Dendritic cell treated with granulocyte-macrophage colony-stimulating factor and Interleukin-4, amounts not matched to agents 40 ng/mL and 50 ng/mL, for 4 days (primary cell): Measurements from ENCODE around the gene EEIG1.

Source experiments
- H3K27ac Mint-ChIP-seq: one replicate; pipeline ENCODE4 v1.8.0; 2022; ENCODE audit warnings: mild to moderate bottlenecking, mixed read lengths
- H3K27me3 Mint-ChIP-seq: one replicate; pipeline ENCODE4 v1.8.0; 2022; ENCODE audit warnings: mild to moderate bottlenecking, mixed read lengths
- H3K36me3 Mint-ChIP-seq: one replicate; pipeline ENCODE4 v1.8.0; 2022; ENCODE audit warnings: low read depth, mixed read lengths
- H3K4me1 Mint-ChIP-seq: one replicate; pipeline ENCODE4 v1.8.0; 2022; ENCODE audit warnings: low read depth, mixed read lengths
- H3K4me3 Mint-ChIP-seq: one replicate; pipeline ENCODE4 v1.8.0; 2022; ENCODE audit warnings: mild to moderate bottlenecking, moderate library complexity, mixed read lengths
- H3K9me3 Mint-ChIP-seq: one replicate; pipeline ENCODE4 v1.8.0; 2022; ENCODE audit warnings: mixed read lengths
- intact Hi-C: fragments of 100-400 bp; cut with micrococcal nuclease; formaldehyde crosslinking; loops from one replicate; pipeline ENCODE4 v1.15.0; 2022

Gene EEIG1

DNA sequence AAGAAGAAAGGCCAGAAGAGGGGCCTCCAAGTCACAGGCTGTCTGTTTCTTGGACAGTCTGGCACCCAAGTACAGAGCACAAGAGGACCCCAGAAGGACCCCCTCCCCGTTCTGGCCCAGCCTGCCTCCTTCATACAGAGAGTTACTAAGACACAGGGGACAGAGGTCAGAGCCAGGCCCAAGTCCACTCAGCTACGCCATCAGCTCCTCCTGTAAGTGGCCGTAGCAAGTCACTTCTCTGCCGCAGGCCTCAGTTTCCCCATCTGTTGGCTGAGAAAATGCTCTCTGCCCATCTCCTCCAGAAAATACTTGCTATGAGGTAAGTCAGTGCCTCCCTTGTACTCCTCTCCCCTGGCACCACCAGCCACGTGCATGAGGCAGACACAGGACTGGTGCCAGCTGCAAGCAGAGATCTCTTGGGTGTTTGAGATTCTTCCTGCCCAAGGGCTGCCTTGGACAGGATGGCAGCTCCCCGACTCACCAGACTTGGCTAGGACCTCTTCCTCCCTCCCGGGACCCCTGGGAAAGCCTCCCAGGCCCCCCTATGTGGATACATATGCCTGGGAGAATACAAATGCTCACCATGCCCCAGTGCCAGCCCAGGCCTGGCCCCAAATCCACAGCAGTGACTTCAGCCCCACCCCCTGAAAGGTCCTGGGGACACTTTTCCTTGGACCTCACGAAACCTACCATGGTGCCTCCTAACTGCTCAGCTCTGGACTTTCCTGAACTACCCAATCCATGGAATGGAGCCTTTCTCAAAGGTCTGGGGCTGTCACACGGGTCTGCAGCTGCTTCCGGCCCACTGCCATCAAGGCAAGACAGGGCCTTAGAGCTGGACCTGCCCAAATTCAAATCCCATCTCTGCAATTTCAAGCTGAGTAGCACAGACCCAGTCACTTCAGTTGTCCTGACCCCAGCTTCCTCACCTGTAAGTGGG, 5.1 kb downstream of the EEIG1 start:
- Mint-ChIP-seq H3K27me3 (peaks cover 36% of the 10 kb centered on the region), H3K4me1 (peaks cover 44% of the 10 kb centered on the region), H3K4me3 (no peak overlapping the region), H3K27ac (no peak overlapping the region), H3K36me3 (peaks cover 5% of the 10 kb centered on the region), H3K9me3 (no peaks in the 10 kb centered on the region)
- intact Hi-C loops, result no loop called here

DNA sequence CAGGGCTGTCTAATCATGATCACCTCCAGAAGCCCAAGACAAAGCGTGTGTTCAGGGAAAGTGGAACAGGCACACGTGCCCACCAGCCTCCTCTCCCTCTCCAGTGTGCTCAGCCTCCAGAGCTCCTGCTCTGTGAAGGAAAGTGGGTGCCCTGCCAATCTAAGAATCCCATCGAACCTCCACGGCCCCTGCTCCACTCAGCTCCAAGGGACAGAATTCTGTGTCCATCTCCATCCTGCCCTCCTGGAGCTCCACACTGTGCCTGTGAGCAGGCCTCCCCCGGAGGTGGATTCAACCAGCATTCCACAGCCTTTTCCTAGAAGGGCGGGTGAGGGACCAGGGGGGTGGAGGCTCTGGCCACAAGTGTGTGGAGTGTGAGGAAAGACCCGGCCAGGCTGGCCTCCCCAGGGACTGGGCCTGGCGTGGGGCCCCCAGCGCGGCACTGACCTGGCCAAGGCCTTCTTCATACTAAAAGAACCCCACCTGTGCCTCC, 6.0 kb downstream of the EEIG1 start:
- intact Hi-C loops, result no loop called here
- H3K36me3 Mint-ChIP-seq, result peaks cover under 1% of the 10 kb centered on the region

DNA sequence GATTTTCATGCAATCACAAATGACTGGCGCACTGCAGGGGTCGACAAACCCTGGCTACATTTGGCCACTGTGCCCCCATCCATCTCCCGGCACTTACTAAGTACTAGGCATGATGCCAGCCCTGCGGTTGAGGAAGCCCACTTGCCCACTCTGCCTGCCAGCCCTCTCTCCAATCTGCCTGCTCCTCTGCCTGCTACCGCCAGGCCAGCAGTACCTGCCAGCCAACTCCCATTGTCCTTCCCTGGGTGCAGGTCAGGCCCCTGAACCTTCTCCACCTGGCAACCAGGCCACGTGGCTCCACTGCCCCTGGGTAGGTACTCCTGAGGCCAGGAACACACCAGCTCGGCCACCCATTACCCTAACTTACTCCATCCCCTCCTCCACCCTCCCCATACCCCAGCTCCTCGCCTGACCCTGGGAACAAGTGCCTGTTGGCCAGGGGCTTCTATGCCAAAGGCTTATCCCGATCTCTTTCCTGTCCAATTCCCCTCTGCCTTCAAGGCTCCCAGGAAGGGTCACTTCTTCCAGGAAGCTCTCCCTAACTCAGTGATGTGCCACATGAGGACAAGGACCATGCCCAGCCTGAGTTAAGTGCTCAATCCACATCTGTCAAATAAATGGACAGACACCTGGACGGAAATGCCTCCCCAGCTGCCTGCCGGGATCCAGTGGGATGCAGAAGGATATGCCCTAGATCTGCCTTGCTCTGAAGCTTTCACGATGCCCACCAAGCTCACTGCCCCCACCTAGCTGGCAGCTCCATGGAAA, 6.6 kb downstream of the EEIG1 start:
- Mint-ChIP-seq H3K4me1 (peaks cover 34% of the 10 kb centered on the region), H3K36me3 (no peaks in the 10 kb centered on the region), H3K27ac (no peak overlapping the region), H3K27me3 (peaks cover 29% of the 10 kb centered on the region), H3K9me3 (no peaks in the 10 kb centered on the region), H3K4me3 (no peak overlapping the region)
- intact Hi-C loops, result no loop called here

More for the DNA sequence above, 6.0 kb downstream of the EEIG1 start:
- Mint-ChIP-seq H3K27ac (no peak overlapping the region), H3K27me3 (peaks cover 35% of the 10 kb centered on the region), H3K4me1 (peaks cover 40% of the 10 kb centered on the region), H3K9me3 (no peaks in the 10 kb centered on the region), H3K4me3 (no peak overlapping the region)

DNA sequence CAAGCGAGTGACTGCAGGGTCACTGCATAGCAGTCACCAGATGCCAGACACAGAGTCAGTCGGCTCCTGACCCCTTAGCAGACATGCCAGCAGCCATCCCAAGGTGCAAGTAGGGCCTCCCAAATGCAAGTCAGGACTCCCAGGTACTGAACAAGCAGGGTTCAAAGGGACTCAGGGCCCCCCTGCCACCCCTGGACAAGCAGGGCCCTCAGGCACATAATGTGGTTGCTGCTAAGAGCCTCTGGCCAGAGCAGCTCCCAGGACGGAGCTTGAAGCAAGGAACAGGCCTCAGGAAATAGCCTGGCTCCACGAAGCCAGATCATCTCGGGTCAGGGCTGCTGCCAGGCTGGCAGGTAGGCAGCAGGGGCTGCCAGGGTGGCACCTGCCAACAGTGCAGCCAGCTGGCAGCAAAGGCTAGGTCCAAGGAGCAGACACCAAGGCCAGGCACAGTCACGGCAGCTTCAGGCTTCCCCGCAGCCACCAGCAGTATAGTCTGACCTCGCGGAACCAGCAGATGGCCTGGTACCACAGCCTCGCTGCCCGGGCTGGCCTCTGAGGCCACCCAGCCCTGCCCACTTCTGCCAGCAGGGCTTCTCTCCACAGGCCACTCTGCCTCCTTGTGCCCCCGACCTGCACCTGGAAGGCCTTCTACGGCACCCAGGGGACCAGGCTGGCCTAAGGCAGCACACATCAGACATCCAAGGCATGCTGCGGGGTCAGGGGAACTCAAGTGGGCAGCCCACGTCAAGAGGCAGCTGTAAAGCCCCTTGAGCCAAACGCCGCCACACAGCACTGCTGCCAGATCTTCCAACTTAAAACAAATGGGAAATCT, 7.4 kb downstream of the EEIG1 start:
- Mint-ChIP-seq H3K27ac (no peak overlapping the region), H3K9me3 (no peaks in the 10 kb centered on the region), H3K4me1 (peaks cover 36% of the 10 kb centered on the region), H3K36me3 (no peaks in the 10 kb centered on the region), H3K27me3 (peaks cover 30% of the 10 kb centered on the region), H3K4me3 (no peak overlapping the region)
- intact Hi-C loops, result no loop called here

DNA sequence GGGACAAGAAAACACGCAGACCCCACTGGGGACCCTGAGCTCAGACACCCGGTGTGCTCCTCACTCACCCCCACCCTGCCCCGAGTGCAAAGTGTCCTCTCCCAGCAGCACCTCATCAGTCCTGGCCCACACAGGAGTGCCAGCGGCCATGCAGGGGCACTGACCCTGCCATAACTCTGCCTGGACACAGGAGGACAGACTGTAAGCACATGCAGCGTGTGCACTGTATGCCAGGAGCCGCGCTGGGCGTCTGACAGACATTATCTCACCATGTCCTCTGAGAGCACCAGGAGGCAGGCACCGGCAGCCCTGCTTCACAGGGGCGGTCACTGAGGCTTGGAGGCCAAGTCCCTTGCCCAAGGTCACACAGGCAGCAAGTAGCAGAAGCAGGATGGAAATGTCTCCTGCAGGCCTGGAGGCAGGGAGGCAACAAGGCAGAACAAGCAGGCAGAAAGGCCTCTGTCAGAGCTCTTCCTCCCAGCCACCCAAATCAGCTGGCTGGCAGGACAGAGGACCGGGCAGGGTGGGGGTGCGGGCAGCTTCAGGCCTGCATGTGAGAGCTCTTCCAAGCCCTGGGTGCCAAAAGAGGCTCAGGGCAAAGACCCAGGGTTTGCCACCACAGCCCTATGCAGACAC, 8.4 kb downstream of the EEIG1 start:
- Mint-ChIP-seq H3K36me3 (no peaks in the 10 kb centered on the region), H3K4me1 (peaks cover 38% of the 10 kb centered on the region), H3K4me3 (peak overlapping the region; percentile 18), H3K9me3 (no peaks in the 10 kb centered on the region), H3K27ac (peak overlapping the region; percentile 62), H3K27me3 (peaks cover 34% of the 10 kb centered on the region)
- intact Hi-C loops, result no loop called here

DNA sequence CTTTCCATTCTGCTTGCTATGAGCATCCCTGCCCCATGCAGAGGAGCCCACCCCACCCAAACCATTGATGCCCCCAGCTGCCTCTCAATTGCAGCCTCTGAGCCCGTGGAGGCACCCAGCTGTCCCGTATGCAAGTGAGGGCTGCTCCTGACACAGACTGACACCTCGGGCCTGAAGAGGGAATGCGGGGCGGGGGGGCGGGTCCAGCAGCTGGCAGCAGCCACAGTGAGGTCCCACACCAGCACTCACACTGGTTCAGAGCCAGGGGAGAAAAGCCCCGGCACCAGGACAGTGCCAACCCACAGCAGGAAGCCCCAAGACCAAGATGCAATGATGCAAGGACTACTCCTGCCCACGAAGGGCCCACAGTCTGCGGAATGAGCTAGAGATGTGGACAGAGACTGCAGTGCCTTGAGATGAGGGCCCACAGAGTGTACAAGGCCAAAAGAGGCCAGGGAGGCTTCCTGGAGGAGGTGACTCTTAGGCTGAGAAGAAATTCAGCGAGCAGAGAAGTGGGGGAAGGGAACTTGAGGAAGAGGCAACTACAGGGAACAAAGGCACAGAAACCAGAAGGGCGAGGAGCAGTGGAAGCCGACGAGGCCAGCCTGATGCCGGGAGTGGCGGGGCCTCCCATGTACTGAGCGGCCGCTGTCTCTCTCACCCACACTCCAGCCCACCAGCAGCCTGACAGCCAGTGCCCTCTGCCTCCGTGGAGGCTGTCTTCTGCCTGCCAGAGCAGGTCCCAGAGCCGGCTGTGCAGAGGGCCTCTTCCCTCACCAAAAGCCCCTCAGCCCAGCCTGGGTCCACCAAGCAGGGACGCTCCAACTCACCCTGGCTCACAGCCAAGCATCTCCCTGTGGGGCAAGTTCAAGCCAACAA, 9.2 kb downstream of the EEIG1 start:
- Mint-ChIP-seq H3K9me3 (no peaks in the 10 kb centered on the region), H3K27me3 (peaks cover 39% of the 10 kb centered on the region), H3K27ac (peak overlapping the region; percentile 62), H3K4me1 (peaks cover 40% of the 10 kb centered on the region), H3K36me3 (no peaks in the 10 kb centered on the region), H3K4me3 (peak overlapping the region; percentile 27)
- intact Hi-C loops, result no loop called here

DNA sequence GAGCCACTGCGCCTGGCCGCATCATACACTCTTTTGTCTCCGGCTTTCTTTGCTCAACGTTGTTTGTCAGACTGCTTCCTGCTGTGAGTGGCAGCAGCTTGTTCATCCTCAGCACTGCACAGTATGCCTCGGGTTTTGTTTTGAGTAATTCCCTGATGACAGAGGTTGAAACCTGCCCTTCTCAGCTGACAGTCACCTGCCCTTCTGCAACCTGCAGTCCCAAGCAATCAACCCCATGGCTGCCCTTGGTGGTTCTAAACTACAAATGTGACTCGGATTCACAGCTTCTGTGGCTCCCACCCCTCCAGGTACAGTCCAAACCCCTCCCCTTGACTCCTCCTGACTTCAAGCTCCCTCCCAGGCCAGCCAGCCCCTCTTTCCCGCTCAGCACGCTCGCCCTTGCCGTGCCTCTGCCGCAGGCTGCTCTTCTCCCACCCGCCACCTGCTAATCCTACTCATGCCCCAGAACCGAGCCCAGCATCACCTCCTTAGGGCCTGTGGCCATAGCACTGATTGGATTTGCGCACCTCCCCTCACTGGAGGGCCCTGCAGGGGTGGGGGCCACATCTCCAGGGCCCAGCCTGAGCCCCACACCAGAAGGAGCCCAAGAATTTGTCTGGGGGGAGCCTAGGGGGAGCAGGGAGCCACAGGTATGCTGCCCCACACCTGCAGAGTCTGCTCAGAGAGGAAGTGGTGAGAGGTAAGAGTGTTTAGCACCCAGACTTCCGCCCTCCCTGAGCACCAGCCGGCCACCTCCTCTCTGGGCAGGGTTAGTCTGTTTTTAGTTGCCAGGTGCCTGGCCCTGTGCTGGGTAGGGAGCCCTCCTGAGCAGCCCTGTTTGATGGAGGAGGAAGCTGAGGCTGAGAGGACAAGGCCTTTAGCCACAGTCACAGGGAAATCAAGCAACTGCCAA, 10.1 kb downstream of the EEIG1 start:
- no peak overlapping the region for H3K4me3 Mint-ChIP-seq
- H3K27me3 Mint-ChIP-seq, result peaks cover 38% of the 10 kb centered on the region
- no peak overlapping the region for H3K27ac Mint-ChIP-seq
- no peaks in the 10 kb centered on the region for H3K36me3 Mint-ChIP-seq
- no peaks in the 10 kb centered on the region for H3K9me3 Mint-ChIP-seq
- peaks cover 49% of the 10 kb centered on the region for H3K4me1 Mint-ChIP-seq
- intact Hi-C loops, result no loop called here

DNA sequence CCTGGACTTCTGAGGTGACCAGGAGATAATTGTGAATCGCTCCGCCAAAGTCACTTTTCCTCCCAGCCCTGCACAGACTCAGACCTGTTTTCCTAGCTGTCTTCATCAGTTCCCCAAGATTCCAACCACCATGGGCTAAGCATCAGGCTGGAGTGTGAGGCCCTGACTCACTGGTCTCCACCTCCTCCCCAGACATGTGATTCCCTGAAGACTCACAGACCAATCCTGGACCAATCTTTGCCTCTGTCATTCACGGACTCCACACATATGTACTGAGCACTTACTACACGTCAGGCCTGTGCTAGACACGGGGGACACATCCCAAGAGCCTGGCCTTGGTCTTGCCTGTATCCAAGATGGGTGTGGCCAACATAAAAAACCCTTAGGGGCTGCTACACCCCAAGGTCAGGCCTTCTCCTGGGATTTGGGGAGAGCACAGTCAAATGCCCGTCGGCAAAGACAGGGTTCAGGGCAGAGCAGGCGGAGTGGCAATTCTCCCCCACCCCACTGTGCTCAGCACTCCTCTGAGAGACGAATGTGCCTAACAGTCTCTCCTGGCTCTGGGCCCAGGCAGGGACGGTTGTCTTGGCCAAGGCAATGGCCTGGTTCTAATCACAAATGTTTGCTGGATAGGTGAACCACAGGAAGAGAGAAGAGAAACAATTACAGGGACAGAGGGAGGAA, 11.9 kb downstream of the EEIG1 start:
- H3K9me3 Mint-ChIP-seq, result no peaks in the 10 kb centered on the region
- H3K27me3 Mint-ChIP-seq, result peaks cover 32% of the 10 kb centered on the region
- no peaks in the 10 kb centered on the region for H3K36me3 Mint-ChIP-seq
- H3K27ac Mint-ChIP-seq, result no peak overlapping the region
- H3K4me3 Mint-ChIP-seq, result no peak overlapping the region
- intact Hi-C loops, result no loop called here
- peaks cover 60% of the 10 kb centered on the region for H3K4me1 Mint-ChIP-seq

DNA sequence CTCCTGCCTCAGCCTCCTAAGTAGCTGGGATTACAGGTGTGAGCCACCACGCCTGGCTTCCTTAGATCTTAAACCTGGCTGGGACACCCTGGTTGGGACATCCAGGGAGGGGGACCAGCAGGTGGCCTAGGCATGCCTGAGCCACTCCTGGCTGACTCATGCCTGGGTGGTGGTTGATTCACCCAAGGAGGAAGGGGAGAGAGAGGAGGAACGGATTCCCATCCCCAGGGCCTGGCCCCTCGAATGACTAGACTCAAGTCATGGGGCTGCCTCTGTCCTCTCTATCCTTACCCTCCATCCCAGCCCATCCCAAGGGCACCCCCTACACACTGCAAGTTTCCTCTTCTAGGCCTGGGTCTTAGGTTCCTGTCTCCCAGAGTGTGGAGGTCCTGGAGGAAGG, 12.7 kb downstream of the EEIG1 start:
- Mint-ChIP-seq H3K27ac (no peak overlapping the region), H3K27me3 (peaks cover 35% of the 10 kb centered on the region), H3K9me3 (no peaks in the 10 kb centered on the region), H3K36me3 (no peaks in the 10 kb centered on the region), H3K4me3 (no peak overlapping the region), H3K4me1 (peaks cover 63% of the 10 kb centered on the region)
- intact Hi-C loops, result no loop called here

DNA sequence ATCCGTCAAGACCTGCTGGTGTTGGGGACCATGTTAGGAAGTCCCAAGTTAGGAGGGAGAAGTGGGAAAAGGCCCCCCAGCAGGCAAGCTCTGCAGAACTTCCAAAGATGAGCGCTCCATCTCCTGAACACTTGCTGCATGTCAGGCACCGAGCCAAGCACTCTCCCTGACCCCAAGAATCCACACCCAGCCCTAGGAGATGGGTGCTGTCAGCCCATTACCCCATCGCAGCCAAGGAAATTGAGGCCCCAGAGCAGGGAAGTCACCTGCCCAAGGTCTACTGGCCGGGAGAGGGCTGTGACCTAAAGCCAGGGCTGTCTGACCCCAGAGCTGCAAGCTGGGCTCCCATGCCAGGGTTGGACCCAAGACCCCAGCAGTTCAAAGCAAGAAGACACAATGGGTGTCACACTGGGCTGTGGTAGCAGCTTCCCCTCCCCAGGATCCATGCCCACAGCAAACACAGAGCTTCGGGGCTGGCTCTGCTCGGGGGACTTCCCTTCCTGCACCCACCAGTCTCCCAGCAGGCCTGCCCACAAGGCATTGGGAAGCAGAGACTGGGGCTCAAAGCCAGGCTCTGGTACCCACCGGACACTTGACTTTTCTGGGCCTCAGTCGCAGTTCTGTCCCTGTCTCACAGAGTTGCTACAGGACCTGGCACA, 13.5 kb downstream of the EEIG1 start:
- intact Hi-C loops, result no loop called here
- Mint-ChIP-seq H3K36me3 (no peaks in the 10 kb centered on the region), H3K27ac (no peak overlapping the region), H3K27me3 (peaks cover 39% of the 10 kb centered on the region), H3K4me3 (no peak overlapping the region), H3K9me3 (no peaks in the 10 kb centered on the region), H3K4me1 (peaks cover 61% of the 10 kb centered on the region)
